Epithelial cell of alveolus of lung (primary cell): Measurements from ENCODE around the gene UCHL1. TPM values are rescaled to one million over a fixed set of nuclear protein-coding genes. Genes with fewer than 3 reads are reported as not detected.

Source experiments
- total RNA-seq: library from RNA; depleted of rRNA; stranded (reverse); fragments of >200 nt; gene quantifications from 2 replicates; pipeline ENCODE4 v1.2.1, GENCODE V29; 2015

UCHL1 gene
- 337 and 1,497 TPM in 2 replicates for total RNA-seq

DNA sequence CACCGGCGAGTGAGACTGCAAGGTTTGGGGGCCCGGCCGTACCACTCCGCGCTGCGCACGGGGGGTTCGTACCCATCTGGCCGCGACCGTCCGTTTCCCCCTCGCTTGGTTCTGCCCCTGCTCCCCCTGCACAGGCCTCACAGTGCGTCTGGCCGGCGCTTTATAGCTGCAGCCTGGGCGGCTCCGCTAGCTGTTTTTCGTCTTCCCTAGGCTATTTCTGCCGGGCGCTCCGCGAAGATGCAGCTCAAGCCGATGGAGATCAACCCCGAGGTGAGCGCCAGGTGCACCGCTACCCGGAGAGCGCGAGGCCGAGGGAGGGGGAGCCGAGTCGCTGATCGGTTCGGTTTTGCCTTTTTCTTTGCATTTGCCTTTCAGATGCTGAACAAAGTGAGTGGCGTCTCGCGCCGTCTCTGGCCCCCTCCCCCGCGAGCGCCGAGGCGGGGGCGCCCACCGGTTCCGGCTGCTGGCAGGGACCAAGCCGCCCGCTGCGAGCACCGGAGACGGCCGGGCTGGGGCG is at the start of gene UCHL1:
UCHL1 (plus strand) TSS at position 189 of the 517 bp plus-strand sequence; CDS start at position 238, 49 bp downstream.

DNA sequence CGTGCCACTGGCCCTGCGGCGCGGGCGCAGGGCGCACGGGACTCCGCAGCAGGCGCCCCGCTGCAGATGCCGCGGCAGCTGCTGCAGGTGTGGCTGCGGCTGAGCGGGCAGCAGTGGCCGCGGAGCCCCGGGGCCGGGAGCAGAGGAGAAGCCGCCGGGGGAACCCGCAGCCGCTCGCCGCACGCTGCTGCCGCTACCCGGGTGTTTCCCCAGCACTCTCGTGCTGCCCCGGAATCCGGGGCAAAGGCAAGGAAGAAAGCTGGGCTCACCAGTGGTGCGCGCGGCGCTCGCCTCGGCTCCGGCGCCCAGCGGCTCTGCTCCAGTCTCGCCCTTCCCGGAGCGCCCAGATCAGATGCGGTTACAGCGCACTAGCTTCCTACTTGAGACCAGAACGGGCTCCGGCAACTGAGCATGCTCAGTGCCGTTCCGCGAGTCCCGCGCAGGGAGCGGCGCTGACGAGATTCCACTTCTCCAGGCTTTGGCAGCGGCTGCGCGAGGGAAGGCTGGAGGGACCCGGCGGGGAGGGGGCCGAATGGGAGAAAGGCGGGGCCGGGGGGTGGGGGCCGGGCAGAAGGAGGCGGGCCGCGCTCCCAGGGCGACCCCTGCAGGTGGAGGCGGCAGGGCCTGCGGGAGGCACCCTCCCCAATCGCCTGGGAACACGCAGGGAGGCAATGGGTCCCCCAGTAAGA is 42.4 kb upstream of the UCHL1 start, which contains the start of gene APBB2:
APBB2 (minus strand) TSS at position 407 of the 689 bp plus-strand sequence. CDS start 181,288 bp downstream, outside the sequence.

Other genes starting within 250 kb of the UCHL1 start
- gene APBB2, start 42.4 kb upstream of the UCHL1 start, total RNA-seq: 42.5 and 90.2 TPM in 2 replicates